Upper lobe of left lung (tissue), 6 donors: ENCODE data around the gene ARHGAP35. TPM values are rescaled to one million over a fixed set of nuclear protein-coding genes. Genes with fewer than 3 reads are reported as not detected.

ENCODE experiments used
- ATAC-seq, 2 donors: fragments of 200-7000 bp; cut with Tn5 transposase; one replicate each; pipeline ENCODE4 v1.9.1; 2022; ENCODE audit warnings: mild to moderate bottlenecking in 2 of 2, moderate library complexity in 2 of 2; ENCODE audit not compliant: low FRiP score in 2 of 2
- DNase-seq, 2 donors: peaks; one replicate each; pipeline ENCODE4 v3.0.0-alpha.2; 2019 to 2020
- H3K27ac ChIP-seq, 4 donors: fragments of 200-600 bp; sonication (generic); one replicate each; pipeline ENCODE4 v1.5.1; 2016 to 2019
- H3K27me3 ChIP-seq, 4 donors: fragments of 200-600 bp; sonication (generic); one replicate each; pipeline ENCODE4 v1.5.1; 2017 to 2019
- H3K36me3 ChIP-seq, 4 donors: fragments of 200-600 bp; sonication (generic); one replicate each; pipeline ENCODE4 v1.5.1; 2016 to 2019
- H3K4me1 ChIP-seq, 4 donors: fragments of 200-600 bp; sonication (generic); one replicate each; pipeline ENCODE4 v1.5.1; 2018 to 2019
- H3K4me3 ChIP-seq, 4 donors: fragments of 200-600 bp; sonication (generic); one replicate each; pipeline ENCODE4 v1.5.1; 2017 to 2019; ENCODE audit warnings: mild to moderate bottlenecking in 2 of 4, moderate library complexity in 1 of 4
- H3K9me3 ChIP-seq, 4 donors: fragments of 200-600 bp; sonication (generic); one replicate each; pipeline ENCODE4 v1.5.1; 2018 to 2019
- CTCF ChIP-seq, 6 experiments: fragments of 450-650 bp in 4 of 6; fragments of 200-600 bp in 2 of 6; sonication (generic) in 2 of 6; IDR thresholded peaks; one replicate each; pipeline ENCODE4 v1.5.1; 2016 to 2019; ENCODE audit warnings: antibody characterized with exemption in 6 of 6
- EP300 ChIP-seq, 4 donors: sonication (generic); formaldehyde crosslinking; IDR thresholded peaks; one replicate each; pipeline ENCODE4 v1.5.1; 2017; ENCODE audit warnings: antibody characterized with exemption in 4 of 4, control low read depth in 2 of 4
- POLR2A ChIP-seq, 4 donors: fragments of 450-650 bp; IDR thresholded peaks; one replicate each; pipeline ENCODE4 v1.5.1; 2016 to 2017; ENCODE audit warnings: antibody characterized with exemption in 4 of 4, mild to moderate bottlenecking in 2 of 4
- POLR2AphosphoS5 ChIP-seq, 2 donors: sonication (generic); formaldehyde crosslinking; IDR thresholded peaks; one replicate each; pipeline ENCODE4 v1.5.1; 2017; ENCODE audit warnings: antibody characterized with exemption in 2 of 2
- WGBS, 2 donors: methylation state at CpG; one replicate each; pipeline ENCODE4 v1.1.5; 2017 to 2018; 5-methylcytosine and 5-hydroxymethylcytosine counted together
- total RNA-seq, 6 donors: library from RNA; depleted of rRNA in 4 of 6; stranded (reverse); fragments of >200 nt in 4 of 6; gene quantifications; one replicate each; pipeline versions ENCODE4 v1.1.0 to v1.2.1, GENCODE V29; 2016 to 2021
- donor health status: DM: no; HTN: no; CAD: no; lungs with moderate emphysema.
- donor health status: DM: no; HTN: yes; CAD: no; lungs with severe emphysema.

Gene ARHGAP35
- total RNA-seq, 6 donors from 2014 or later, result 56.0 to 80.6 (median 65.7) TPM

GRCh38 chr19:46902402-46902766 is 41.6 kb downstream of the ARHGAP35 start:
- H3K9me3 ChIP-seq, result no peaks in the 10 kb centered on the region
- H3K4me1 ChIP-seq, result peaks cover 15 to 74% (median 42%) of the 10 kb centered on the region in 4 donors
- DNase-seq, result peak in 1 of 2 donors; percentile 42
- peak in 1 of 2 donors; percentile 82 for ATAC-seq
- H3K36me3 ChIP-seq, result no peaks in the 10 kb centered on the region
- H3K27me3 ChIP-seq, result no peaks in the 10 kb centered on the region
- H3K27ac ChIP-seq, result peak overlapping the region; percentile 4 to 56 (median 42)
- H3K4me3 ChIP-seq, result no peak overlapping the region
- TF ChIP-seq EP300 (IDR thresholded peaks at IDR 0.05) (no peak), CTCF (IDR thresholded peaks at IDR 0.05) (no peak), POLR2A (IDR thresholded peaks at IDR 0.05) (no peak), POLR2AphosphoS5 (IDR thresholded peaks at IDR 0.05) (no peak)
- 71 to 72% methylated on average over 4 of the region's 4 CpGs for WGBS, 2 donors

- Histone ChIP-seq H3K4me1 (peaks cover 15 to 70% (median 42%) of the 10 kb centered on the region in 4 donors), H3K36me3 (no peaks in the 10 kb centered on the region), H3K4me3 (no peak overlapping the region), H3K9me3 (no peaks in the 10 kb centered on the region), H3K27ac (peak overlapping the region; percentile 4 to 56 (median 34)), H3K27me3 (no peaks in the 10 kb centered on the region)
- DNase-seq (no peak), ATAC-seq (no peak)
- WGBS, 2 donors, result 19 to 32% methylated on average over 3 of the region's 3 CpGs
- TF ChIP-seq EP300 (IDR thresholded peaks at IDR 0.05) (no peak), POLR2A (IDR thresholded peaks at IDR 0.05) (no peak), CTCF (IDR thresholded peaks at IDR 0.05) (no peak), POLR2AphosphoS5 (IDR thresholded peaks at IDR 0.05) (no peak)
Observed at GRCh38 chr19:46903458-46903857, 42.7 kb downstream of the ARHGAP35 start.

- Histone ChIP-seq H3K9me3 (no peaks in the 10 kb centered on the region), H3K27me3 (no peaks in the 10 kb centered on the region), H3K4me3 (no peak overlapping the region), H3K36me3 (no peaks in the 10 kb centered on the region), H3K4me1 (peaks cover 15 to 71% (median 45%) of the 10 kb centered on the region in 4 donors), H3K27ac (peak overlapping the region; percentile 4 to 68 (median 36))
- no peak for DNase-seq
- peak; percentile 50 to 68 for ATAC-seq
- WGBS, 2 donors, result 80 to 83% methylated on average over 16 of the region's 16 CpGs
- TF ChIP-seq POLR2AphosphoS5 (IDR thresholded peaks at IDR 0.05) (peak in 1 of 2 donors; percentile 10), POLR2A (IDR thresholded peaks at IDR 0.05) (no peak)
Observed at GRCh38 chr19:46904114-46905060, 43.6 kb downstream of the ARHGAP35 start.

GRCh38 chr19:46906221-46906620 is 45.4 kb downstream of the ARHGAP35 start:
- no peak for DNase-seq
- Histone ChIP-seq H3K4me3 (no peak overlapping the region), H3K9me3 (no peaks in the 10 kb centered on the region), H3K36me3 (no peaks in the 10 kb centered on the region), H3K4me1 (peaks cover 18 to 68% (median 47%) of the 10 kb centered on the region in 4 donors), H3K27ac (peak overlapping the region in 1 of 4 donors; percentile 26), H3K27me3 (no peaks in the 10 kb centered on the region)
- 91 to 96% methylated on average over 2 of the region's 2 CpGs for WGBS, 2 donors
- no peak for ATAC-seq
- TF ChIP-seq POLR2A (IDR thresholded peaks at IDR 0.05), result no peak
- no peak for TF ChIP-seq EP300 (IDR thresholded peaks at IDR 0.05)
- no peak for TF ChIP-seq CTCF (IDR thresholded peaks at IDR 0.05)
- no peak for TF ChIP-seq POLR2AphosphoS5 (IDR thresholded peaks at IDR 0.05)

- Histone ChIP-seq H3K9me3 (no peaks in the 10 kb centered on the region), H3K27ac (peak overlapping the region in 1 of 4 donors; percentile 10), H3K27me3 (no peaks in the 10 kb centered on the region), H3K4me1 (peaks cover 13 to 60% (median 41%) of the 10 kb centered on the region in 4 donors), H3K4me3 (no peak overlapping the region), H3K36me3 (no peaks in the 10 kb centered on the region)
- 72 to 73% methylated on average over 4 of the region's 4 CpGs for whole genome bisulfite sequencing, 2 donors
- TF ChIP-seq EP300 (IDR thresholded peaks at IDR 0.05) (no peak), POLR2AphosphoS5 (IDR thresholded peaks at IDR 0.05) (no peak), CTCF (IDR thresholded peaks at IDR 0.05) (no peak), POLR2A (IDR thresholded peaks at IDR 0.05) (no peak)
- ATAC-seq, result no peak
- DNase-seq, result no peak
Observed at GRCh38 chr19:46907880-46908279, 47.1 kb downstream of the ARHGAP35 start.
